Caco-2 (cell line): Measurements from ENCODE around the gene C5orf58. TPM values are rescaled to one million over a fixed set of nuclear protein-coding genes. Genes with fewer than 3 reads are reported as not detected.

Source experiments
- BruUV-seq: library from RNA; stranded (reverse); fragments of 400-500 nt; replicated peaks from 2 replicates; lab custom pipeline; 2021; lab: Mats Ljungman, UMichigan
- CTCF ChIA-PET: fragments of 300-600 bp; sonication (Branson Sonifier 250); formaldehyde crosslinking; loops from one replicate; lab custom pipeline; 2022; ENCODE audit warnings: antibody characterized with exemption; lab: Charles Lee
- POLR2A ChIA-PET: fragments of 300-600 bp; sonication (Branson Sonifier 250); formaldehyde crosslinking; loops from one replicate; lab custom pipeline; 2022; ENCODE audit warnings: antibody characterized with exemption; lab: Charles Lee
- DNase-seq, 2 experiments: peaks; one replicate each; pipeline versions ENCODE4 v3.0.0 to v3.0.0-alpha.2; 2020 to 2022
- H3K27me3 ChIP-seq: replicated peaks from 2 replicates; pipeline ENCODE4 v1.6.0; 2011; ENCODE audit warnings: low read length; ENCODE audit not compliant: control insufficient read depth, insufficient read depth
- H3K36me3 ChIP-seq: 2 replicates; pipeline ENCODE4 v1.5.1; 2011; ENCODE audit warnings: low read length; ENCODE audit not compliant: control insufficient read depth, insufficient read depth
- H3K4me1 ChIP-seq: fragments of 250-450 bp; sonication (Bioruptor Pico); 2 replicates; pipeline ENCODE4 v1.5.1; 2020; ENCODE audit warnings: mild to moderate bottlenecking
- H3K4me3 ChIP-seq: 2 replicates; pipeline ENCODE4 v1.5.1; 2011; ENCODE audit warnings: low read depth, mild to moderate bottlenecking, control low read depth, low read length
- H3K9me3 ChIP-seq: fragments of 250-450 bp; sonication (Bioruptor Pico); 2 replicates; pipeline ENCODE4 v1.5.1; 2020; ENCODE audit warnings: mild to moderate bottlenecking, moderate library complexity
- H3K27ac Mint-ChIP-seq: one replicate; pipeline ENCODE4 v1.8.0; 2022; ENCODE audit warnings: mixed read lengths; ENCODE audit not compliant: unreplicated experiment
- H3K27me3 Mint-ChIP-seq: one replicate; pipeline ENCODE4 v1.8.0; 2022; ENCODE audit warnings: mixed read lengths; ENCODE audit not compliant: insufficient read depth, unreplicated experiment
- H3K36me3 Mint-ChIP-seq: one replicate; pipeline ENCODE4 v1.8.0; 2022; ENCODE audit warnings: mild to moderate bottlenecking, mixed read lengths; ENCODE audit not compliant: insufficient read depth, unreplicated experiment
- H3K4me1 Mint-ChIP-seq: one replicate; pipeline ENCODE4 v1.8.0; 2022; ENCODE audit warnings: low read depth, mixed read lengths; ENCODE audit not compliant: unreplicated experiment
- H3K4me3 Mint-ChIP-seq: one replicate; pipeline ENCODE4 v1.8.0; 2022; ENCODE audit warnings: mild to moderate bottlenecking, moderate library complexity, mixed read lengths; ENCODE audit not compliant: unreplicated experiment
- H3K9me3 Mint-ChIP-seq: one replicate; pipeline ENCODE4 v1.8.0; 2022; ENCODE audit warnings: mixed read lengths; ENCODE audit not compliant: unreplicated experiment
- intact Hi-C: fragments of 100-400 bp; cut with micrococcal nuclease; formaldehyde crosslinking; loops from one replicate; pipeline ENCODE4 v1.10.0; 2022; ENCODE audit not compliant: unreplicated experiment
- total RNA-seq: library from RNA; stranded (reverse); gene quantifications from 2 replicates; pipeline ENCODE4 v1.2.3, GENCODE V29; 2022
- TF ChIP-seq, protein P1 (sequence below), 2 experiments: fragments of 200-600 bp in 1 of 2; IDR thresholded peaks; 1 replicate in 1 of 2; 2 replicates in 1 of 2; pipeline versions ENCODE4 v1.5.1 to v1.8.0; 2011 to 2022; ENCODE audit warnings: antibody characterized with exemption in 1 of 2, control low read depth in 1 of 2, inconsistent platforms in 1 of 2, low read depth in 1 of 2, low read length in 1 of 2, mild to moderate bottlenecking in 1 of 2, moderate library complexity in 1 of 2; ENCODE audit not compliant: insufficient read depth in 1 of 2, severe bottlenecking in 1 of 2, unreplicated experiment in 1 of 2

Gene C5orf58
- total RNA-seq, 1 experiment from 2014 or later = not detected

- Histone ChIP-seq H3K9me3 (no peaks in the 10 kb centered on the region), H3K4me1 (no peaks in the 10 kb centered on the region), H3K27me3 (peaks cover 2% of the 10 kb centered on the region; the same call in 1 of the 2 replicates), H3K36me3 (no peaks in the 10 kb centered on the region), H3K4me3 (no peak overlapping the region)
- H3K27me3 Mint-ChIP-seq = peaks cover 8% of the 10 kb centered on the region
- intact Hi-C loops = no loop called here
- H3K36me3 Mint-ChIP-seq = no peaks in the 10 kb centered on the region
- no peaks in the 10 kb centered on the region for H3K9me3 Mint-ChIP-seq
- H3K4me3 Mint-ChIP-seq = no peak overlapping the region
- CTCF ChIA-PET = no interaction called here
- no peaks in the 10 kb centered on the region for H3K4me1 Mint-ChIP-seq
- POLR2A ChIA-PET = no interaction called here
- BruUV-seq = no TSS peak
- DNase-seq = no peak
- TF ChIP-seq, protein P1, sequence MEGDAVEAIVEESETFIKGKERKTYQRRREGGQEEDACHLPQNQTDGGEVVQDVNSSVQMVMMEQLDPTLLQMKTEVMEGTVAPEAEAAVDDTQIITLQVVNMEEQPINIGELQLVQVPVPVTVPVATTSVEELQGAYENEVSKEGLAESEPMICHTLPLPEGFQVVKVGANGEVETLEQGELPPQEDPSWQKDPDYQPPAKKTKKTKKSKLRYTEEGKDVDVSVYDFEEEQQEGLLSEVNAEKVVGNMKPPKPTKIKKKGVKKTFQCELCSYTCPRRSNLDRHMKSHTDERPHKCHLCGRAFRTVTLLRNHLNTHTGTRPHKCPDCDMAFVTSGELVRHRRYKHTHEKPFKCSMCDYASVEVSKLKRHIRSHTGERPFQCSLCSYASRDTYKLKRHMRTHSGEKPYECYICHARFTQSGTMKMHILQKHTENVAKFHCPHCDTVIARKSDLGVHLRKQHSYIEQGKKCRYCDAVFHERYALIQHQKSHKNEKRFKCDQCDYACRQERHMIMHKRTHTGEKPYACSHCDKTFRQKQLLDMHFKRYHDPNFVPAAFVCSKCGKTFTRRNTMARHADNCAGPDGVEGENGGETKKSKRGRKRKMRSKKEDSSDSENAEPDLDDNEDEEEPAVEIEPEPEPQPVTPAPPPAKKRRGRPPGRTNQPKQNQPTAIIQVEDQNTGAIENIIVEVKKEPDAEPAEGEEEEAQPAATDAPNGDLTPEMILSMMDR (IDR thresholded peaks at IDR 0.05; ENCODE audit: insufficient read depth in 1 of 2, low read depth in 1 of 2, low read length in 1 of 2, severe bottlenecking in 1 of 2, unreplicated experiment in 1 of 2) = no peak
- H3K27ac Mint-ChIP-seq = no peak overlapping the region
Observed at GRCh38 chr5:170249355-170249754, 16.6 kb downstream of the C5orf58 start.

- ChIA-PET POLR2A (no interaction called here), CTCF (no interaction called here)
- Histone ChIP-seq H3K9me3 (no peaks in the 10 kb centered on the region), H3K27me3 (peaks cover 2% of the 10 kb centered on the region; the same call in 1 of the 2 replicates), H3K4me1 (no peaks in the 10 kb centered on the region), H3K4me3 (no peak overlapping the region), H3K36me3 (no peaks in the 10 kb centered on the region)
- no peak for DNase-seq
- BruUV-seq = no TSS peak
- Mint-ChIP-seq H3K27ac (no peak overlapping the region), H3K4me1 (no peaks in the 10 kb centered on the region), H3K36me3 (no peaks in the 10 kb centered on the region), H3K4me3 (no peak overlapping the region), H3K27me3 (peaks cover 15% of the 10 kb centered on the region), H3K9me3 (no peaks in the 10 kb centered on the region)
- TF ChIP-seq, protein P1 (IDR thresholded peaks at IDR 0.05; ENCODE audit: insufficient read depth in 1 of 2, low read depth in 1 of 2, low read length in 1 of 2, severe bottlenecking in 1 of 2, unreplicated experiment in 1 of 2) = no peak
- intact Hi-C loops = no loop called here
Observed at GRCh38 chr5:170250810-170251317, 18.1 kb downstream of the C5orf58 start.

DNA sequence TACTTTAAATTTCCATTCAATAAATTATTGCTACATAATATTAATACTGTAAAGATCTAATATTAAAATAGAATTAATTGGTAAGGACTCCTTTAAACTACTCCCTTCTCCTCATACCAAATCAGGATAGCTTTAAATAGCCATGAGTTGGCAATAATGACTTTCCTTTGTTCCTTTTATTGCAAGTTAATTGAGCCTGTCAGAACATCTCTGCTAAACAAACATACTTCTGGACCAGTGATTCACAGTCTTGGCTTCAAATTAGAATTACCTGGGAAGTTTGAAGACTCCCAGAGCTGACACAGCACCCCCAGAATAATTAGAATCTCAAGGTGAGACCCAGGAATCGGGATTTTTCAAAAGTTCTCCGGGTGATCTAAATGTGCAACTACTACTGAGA, 18.7 kb downstream of the C5orf58 start:
- POLR2A ChIA-PET = no interaction called here
- Mint-ChIP-seq H3K4me1 (no peaks in the 10 kb centered on the region), H3K36me3 (no peaks in the 10 kb centered on the region), H3K27ac (no peak overlapping the region), H3K9me3 (no peaks in the 10 kb centered on the region), H3K27me3 (peaks cover 21% of the 10 kb centered on the region), H3K4me3 (no peak overlapping the region)
- no peak for DNase-seq
- Histone ChIP-seq H3K27me3 (peaks cover 2% of the 10 kb centered on the region), H3K9me3 (no peaks in the 10 kb centered on the region), H3K4me1 (no peaks in the 10 kb centered on the region), H3K36me3 (no peaks in the 10 kb centered on the region), H3K4me3 (no peak overlapping the region)
- BruUV-seq = no TSS peak
- TF ChIP-seq, protein P1 (IDR thresholded peaks at IDR 0.05; ENCODE audit: insufficient read depth in 1 of 2, low read depth in 1 of 2, low read length in 1 of 2, severe bottlenecking in 1 of 2, unreplicated experiment in 1 of 2) = no peak
- CTCF ChIA-PET = no interaction called here
- intact Hi-C loops = no loop called here
